ENCODE measurements around the gene SDK1. TPM values are rescaled to one million over a fixed set of nuclear protein-coding genes. Genes with fewer than 3 reads are reported as not detected.

The SDK1 gene
- total and polyA plus RNA-seq, 2 of the 8 experiments (the other 6 are each of a cell fraction or from before 2014, with no cell fraction given): 3.3 to 7.2 TPM

DNA sequence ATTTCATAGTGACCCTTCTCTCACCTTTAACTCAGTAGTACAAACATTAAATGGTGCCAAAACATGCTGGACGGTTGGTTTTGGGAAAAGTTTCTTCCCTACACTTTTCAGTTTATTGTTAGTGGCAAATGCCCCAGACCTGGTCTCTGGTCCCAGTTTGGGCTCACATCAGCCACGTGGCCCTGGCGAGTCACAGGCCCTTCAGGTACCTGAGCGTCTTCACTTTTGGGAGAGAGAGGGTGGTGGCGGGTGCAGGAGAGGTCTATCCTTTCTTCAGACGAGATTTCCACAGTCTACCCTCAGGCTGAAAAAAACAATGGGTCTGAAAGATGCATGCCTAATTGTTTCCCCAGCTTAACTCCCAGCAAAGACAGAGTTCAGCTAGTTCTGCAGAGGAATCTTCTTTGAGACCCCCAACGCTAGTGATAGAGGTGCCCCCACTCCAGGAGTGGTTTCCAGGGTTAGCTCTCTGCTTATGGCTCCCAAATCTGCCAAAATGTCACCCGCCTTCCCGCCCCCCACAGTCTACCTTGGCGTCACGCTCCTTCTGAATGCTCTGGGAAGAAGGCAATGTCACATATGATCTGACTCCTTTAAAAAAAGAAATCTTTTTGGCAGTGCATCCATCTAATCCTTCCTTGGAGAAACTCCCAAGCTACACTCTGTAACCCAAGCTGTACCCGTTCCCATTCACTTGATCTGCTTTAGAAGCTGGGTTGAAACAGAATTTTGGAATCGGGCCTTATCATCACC, 996.3 kb downstream of the SDK1 start:
- Histone ChIP-seq H3K79me2 (ENCODE audit: control insufficient read depth in 1 of 2, insufficient read depth in 2 of 2, low read length in 2 of 2) (no peaks in the 10 kb centered on the region), H2AK5ac (ENCODE audit: low read depth, low read length) (no peak overlapping the region), H2BK120ac (replicated peaks; ENCODE audit: low read depth, low read length) (no peak overlapping the region), H3K27ac (ENCODE audit: low read depth, low read length) (no peak overlapping the region), H3K56ac (replicated peaks; ENCODE audit: insufficient read length, low read depth, low read length) (no peak overlapping the region), H2BK12ac (ENCODE audit: low read depth, low read length) (no peak overlapping the region), H3K4me3 (ENCODE audit: extremely low read depth in 1 of 4, insufficient read depth in 2 of 4, low read depth in 3 of 4, low read length in 4 of 4) (no peak overlapping the region), H2BK20ac (ENCODE audit: low read length) (no peak overlapping the region), H3K4me2 (ENCODE audit: insufficient read depth in 1 of 2, low read depth in 2 of 2, low read length in 2 of 2) (no peak overlapping the region), H3K4ac (replicated peaks; ENCODE audit: insufficient read length, low read depth, low read length) (no peak overlapping the region), H2BK5ac (ENCODE audit: low read depth, low read length) (no peak overlapping the region), H3K4me1 (replicated peaks in 1 of 4; ENCODE audit: control insufficient read depth in 3 of 4, insufficient read depth in 4 of 4, low read length in 3 of 4) (no peaks in the 10 kb centered on the region), H2BK15ac (ENCODE audit: low read length) (no peak overlapping the region), H3K27me3 (replicated peaks in 1 of 4; ENCODE audit: control insufficient read depth in 3 of 4, extremely low read depth in 1 of 4, insufficient read depth in 3 of 4, low read length in 3 of 4) (no peaks in the 10 kb centered on the region), H3K79me1 (ENCODE audit: low read depth, low read length) (no peaks in the 10 kb centered on the region), H3K9me3 (ENCODE audit: insufficient read depth in 2 of 2, low read depth in 1 of 2, low read length in 1 of 2) (peaks cover 17 to 52% of the 10 kb centered on the region in 2 experiments), H4K5ac (ENCODE audit: insufficient read length, low read depth, low read length) (no peak overlapping the region), H4K8ac (ENCODE audit: extremely low read depth, insufficient read depth, low read length) (no peak overlapping the region), H3K36me3 (ENCODE audit: control insufficient read depth in 2 of 4, insufficient read depth in 4 of 4, low read length in 3 of 4) (no peaks in the 10 kb centered on the region), H3K23me2 (ENCODE audit: low read depth, low read length) (no peaks in the 10 kb centered on the region), H3K18ac (ENCODE audit: extremely low read depth, low read length) (no peak overlapping the region), H4K91ac (replicated peaks; ENCODE audit: insufficient read length, low read length) (no peak overlapping the region), H3K9ac (replicated peaks in 1 of 4; ENCODE audit: extremely low read depth in 1 of 4, low read depth in 3 of 4, low read length in 3 of 4) (no peak overlapping the region), H3K23ac (ENCODE audit: insufficient read length) (no peak overlapping the region), H3K14ac (ENCODE audit: insufficient read length) (no peak overlapping the region), H4K20me1 (replicated peaks in 1 of 2; ENCODE audit: control insufficient read depth in 1 of 2, insufficient read depth in 2 of 2, low read length in 2 of 2) (no peaks in the 10 kb centered on the region), H2AFZ (ENCODE audit: low read length) (no peak overlapping the region)
- peak in 1 of 2 experiments; percentile 19 for DNase-seq (ENCODE audit: low read depth in 1 of 2, low spot score in 2 of 2)
- ChIA-PET POLR2A (ENCODE audit: partially characterized antibody) (no interaction called here), CTCF (ENCODE audit: partially characterized antibody) (interaction anchor here (1.4 kb wide), 1 partner anchor 14 kb away, joined by 4 read pairs; no protein-coding TSS in a partner anchor)
- 81% methylated on average over 13 of the region's 13 CpGs; no CpG with 5 or more reads in 1 of the 2 experiments for WGBS, 2 experiments (ENCODE audit: extremely low coverage in 1 of 2, insufficient coverage in 1 of 2, insufficient read length in 1 of 2, insufficient replicate concordance in 2 of 2, low coverage in 1 of 2, low lambda C conversion rate in 2 of 2, missing lambda C conversion rate in 1 of 2)
- FAIRE-seq: no peak
- no peak for TF ChIP-seq NANOG (IDR thresholded peaks at IDR 0.05; ENCODE audit: insufficient read depth, low read depth, low read length, poor library complexity, severe bottlenecking)
- TF ChIP-seq, protein P1, sequence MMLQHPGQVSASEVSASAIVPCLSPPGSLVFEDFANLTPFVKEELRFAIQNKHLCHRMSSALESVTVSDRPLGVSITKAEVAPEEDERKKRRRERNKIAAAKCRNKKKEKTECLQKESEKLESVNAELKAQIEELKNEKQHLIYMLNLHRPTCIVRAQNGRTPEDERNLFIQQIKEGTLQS (IDR thresholded peaks at IDR 0.05; ENCODE audit: insufficient read depth, low read depth, low read length): no peak
- TF ChIP-seq, protein P2, sequence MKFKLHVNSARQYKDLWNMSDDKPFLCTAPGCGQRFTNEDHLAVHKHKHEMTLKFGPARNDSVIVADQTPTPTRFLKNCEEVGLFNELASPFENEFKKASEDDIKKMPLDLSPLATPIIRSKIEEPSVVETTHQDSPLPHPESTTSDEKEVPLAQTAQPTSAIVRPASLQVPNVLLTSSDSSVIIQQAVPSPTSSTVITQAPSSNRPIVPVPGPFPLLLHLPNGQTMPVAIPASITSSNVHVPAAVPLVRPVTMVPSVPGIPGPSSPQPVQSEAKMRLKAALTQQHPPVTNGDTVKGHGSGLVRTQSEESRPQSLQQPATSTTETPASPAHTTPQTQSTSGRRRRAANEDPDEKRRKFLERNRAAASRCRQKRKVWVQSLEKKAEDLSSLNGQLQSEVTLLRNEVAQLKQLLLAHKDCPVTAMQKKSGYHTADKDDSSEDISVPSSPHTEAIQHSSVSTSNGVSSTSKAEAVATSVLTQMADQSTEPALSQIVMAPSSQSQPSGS (IDR thresholded peaks at IDR 0.05; ENCODE audit: low read length): no peak
- TF ChIP-seq TBP (IDR thresholded peaks at IDR 0.05; ENCODE audit: low read depth, low read length): no peak
- TF ChIP-seq GTF2F1 (IDR thresholded peaks at IDR 0.05; ENCODE audit: borderline replicate concordance, low read depth, low read length): no peak
- TF ChIP-seq PHF8 (conservative IDR thresholded peaks at IDR 0.05; ENCODE audit: low read depth, low read length): no peak
- no peak for TF ChIP-seq RBBP5 (IDR thresholded peaks at IDR 0.05; ENCODE audit: borderline replicate concordance, low read depth, low read length)
- TF ChIP-seq EZH2 (IDR thresholded peaks at IDR 0.05; ENCODE audit: low read depth, low read length, severe bottlenecking): no peak
- TF ChIP-seq SAP30 (IDR thresholded peaks at IDR 0.05; ENCODE audit: insufficient read depth, insufficient replicate concordance, low read length): no peak
- no peak for TF ChIP-seq SP4 (IDR thresholded peaks at IDR 0.05; ENCODE audit: low read length)
